ENCODE data around the gene PSMD13.
"Not testable (repeated sequence)": the region's sequence is repeated elsewhere in the genome, so short reads cannot be mapped to it uniquely, and the experiment has no call there.

- not testable (repeated sequence) for TF ChIP-seq CTCF (conservative IDR thresholded peaks at IDR 0.05 in 1 of 2, IDR thresholded peaks at IDR 0.05 in 1 of 2; ENCODE audit: extremely low read depth in 1 of 2, insufficient read depth in 1 of 2, low read depth in 1 of 2, low read length in 2 of 2); EZH2 (IDR thresholded peaks at IDR 0.05; ENCODE audit: borderline replicate concordance, low read length)
Measured at GRCh38 chr11:189200-189783, 47.5 kb upstream of the PSMD13 start.
